Ovary (tissue), 3 donors: Measurements from ENCODE around the gene UNKL.
"Not testable (repeated sequence)": the region's sequence is repeated elsewhere in the genome, so short reads cannot be mapped to it uniquely, and the experiment has no call there.

ENCODE experiments used
- EP300 ChIP-seq: sonication (generic); formaldehyde crosslinking; IDR thresholded peaks from one replicate; pipeline ENCODE4 v1.6.1; 2017; ENCODE audit warnings: antibody characterized with exemption
- POLR2A ChIP-seq: fragments of 450-650 bp; IDR thresholded peaks from one replicate; pipeline ENCODE4 v1.6.1; 2017; ENCODE audit warnings: antibody characterized with exemption, mild to moderate bottlenecking, moderate library complexity
- TF ChIP-seq, protein P1 (sequence below), 3 donors: fragments of 450-650 bp in 2 of 3; fragments of 200-600 bp in 1 of 3; IDR thresholded peaks; one replicate each; pipeline versions ENCODE4 v1.5.1 to v1.8.0; 2016 to 2022; ENCODE audit warnings: antibody characterized with exemption in 3 of 3, mild to moderate bottlenecking in 1 of 3
- donor health status: DM: no; HTN: no; CAD: no.

DNA sequence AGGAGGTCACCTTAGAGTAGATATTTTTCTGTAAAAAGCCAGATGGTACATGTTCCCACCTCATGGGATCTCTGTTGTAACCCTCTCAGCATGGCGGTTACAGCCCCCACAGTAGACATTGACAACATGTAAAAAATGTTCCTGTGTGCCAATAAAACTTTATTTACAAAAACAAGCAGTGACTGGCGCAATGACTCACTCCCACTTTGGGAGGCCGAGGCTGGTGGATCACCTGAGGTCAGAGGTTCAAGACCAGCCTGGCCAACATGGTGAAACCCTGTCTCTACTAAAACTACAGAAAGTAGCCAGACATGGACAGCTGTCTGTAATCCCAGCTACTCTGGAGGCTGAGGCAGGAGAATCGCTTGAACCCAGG lies 25.2 kb upstream of the UNKL start:
- TF ChIP-seq, protein P1, sequence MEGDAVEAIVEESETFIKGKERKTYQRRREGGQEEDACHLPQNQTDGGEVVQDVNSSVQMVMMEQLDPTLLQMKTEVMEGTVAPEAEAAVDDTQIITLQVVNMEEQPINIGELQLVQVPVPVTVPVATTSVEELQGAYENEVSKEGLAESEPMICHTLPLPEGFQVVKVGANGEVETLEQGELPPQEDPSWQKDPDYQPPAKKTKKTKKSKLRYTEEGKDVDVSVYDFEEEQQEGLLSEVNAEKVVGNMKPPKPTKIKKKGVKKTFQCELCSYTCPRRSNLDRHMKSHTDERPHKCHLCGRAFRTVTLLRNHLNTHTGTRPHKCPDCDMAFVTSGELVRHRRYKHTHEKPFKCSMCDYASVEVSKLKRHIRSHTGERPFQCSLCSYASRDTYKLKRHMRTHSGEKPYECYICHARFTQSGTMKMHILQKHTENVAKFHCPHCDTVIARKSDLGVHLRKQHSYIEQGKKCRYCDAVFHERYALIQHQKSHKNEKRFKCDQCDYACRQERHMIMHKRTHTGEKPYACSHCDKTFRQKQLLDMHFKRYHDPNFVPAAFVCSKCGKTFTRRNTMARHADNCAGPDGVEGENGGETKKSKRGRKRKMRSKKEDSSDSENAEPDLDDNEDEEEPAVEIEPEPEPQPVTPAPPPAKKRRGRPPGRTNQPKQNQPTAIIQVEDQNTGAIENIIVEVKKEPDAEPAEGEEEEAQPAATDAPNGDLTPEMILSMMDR (IDR thresholded peaks at IDR 0.05), result not testable (repeated sequence)
- not testable (repeated sequence) for TF ChIP-seq POLR2A, EP300
